T-helper 2 cell treated with Interferon-gamma antibody and Interleukin-4, amounts not matched to agents 5 μg/mL and 100 μg/mL, for 36 hours (primary cell): Measurements from ENCODE around the gene DEFB118.

ENCODE experiments used
- DNase-seq: peaks from one replicate; pipeline ENCODE4 v3.0.0; 2021; ENCODE audit warnings: low spot score
- H3K27ac Mint-ChIP-seq: one replicate; pipeline ENCODE4 v1.8.0; 2021; ENCODE audit warnings: mild to moderate bottlenecking, mixed read lengths
- H3K27me3 Mint-ChIP-seq: one replicate; pipeline ENCODE4 v1.8.0; 2021; ENCODE audit warnings: low read depth, mixed read lengths
- H3K36me3 Mint-ChIP-seq: one replicate; pipeline ENCODE4 v1.8.0; 2021; ENCODE audit warnings: low read depth, mixed read lengths
- H3K4me1 Mint-ChIP-seq: one replicate; pipeline ENCODE4 v1.8.0; 2021; ENCODE audit warnings: low read depth, mixed read lengths
- H3K4me3 Mint-ChIP-seq: one replicate; pipeline ENCODE4 v1.8.0; 2022; ENCODE audit warnings: mild to moderate bottlenecking, moderate library complexity, mixed read lengths
- H3K9me3 Mint-ChIP-seq: one replicate; pipeline ENCODE4 v1.8.0; 2021; ENCODE audit warnings: mixed read lengths

DEFB118 gene

DNA sequence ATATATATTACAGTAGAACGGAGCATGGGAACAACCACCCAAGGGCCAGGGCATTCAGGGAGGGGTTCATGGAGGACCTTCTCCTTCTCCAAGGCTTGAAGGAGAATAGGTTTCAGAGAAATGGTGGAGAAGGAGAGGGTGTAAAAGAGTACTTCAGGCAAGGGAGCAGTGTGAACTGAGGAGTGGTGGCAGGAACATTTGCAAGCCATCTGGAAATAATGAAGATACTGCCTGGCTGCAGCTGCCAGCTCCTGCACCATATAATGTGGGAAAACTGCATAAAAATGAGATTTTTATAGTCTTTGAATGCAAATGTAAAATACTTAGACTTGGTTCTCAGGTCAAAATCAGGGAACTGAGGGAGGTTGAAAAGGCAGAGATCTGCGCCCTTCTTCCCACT lies 47.3 kb downstream of the DEFB118 start:
- Mint-ChIP-seq H3K36me3 (no peaks in the 10 kb centered on the region), H3K4me3 (no peak overlapping the region), H3K4me1 (no peaks in the 10 kb centered on the region), H3K27me3 (no peaks in the 10 kb centered on the region), H3K27ac (no peak overlapping the region), H3K9me3 (no peaks in the 10 kb centered on the region)
- no peak for DNase-seq

DNA sequence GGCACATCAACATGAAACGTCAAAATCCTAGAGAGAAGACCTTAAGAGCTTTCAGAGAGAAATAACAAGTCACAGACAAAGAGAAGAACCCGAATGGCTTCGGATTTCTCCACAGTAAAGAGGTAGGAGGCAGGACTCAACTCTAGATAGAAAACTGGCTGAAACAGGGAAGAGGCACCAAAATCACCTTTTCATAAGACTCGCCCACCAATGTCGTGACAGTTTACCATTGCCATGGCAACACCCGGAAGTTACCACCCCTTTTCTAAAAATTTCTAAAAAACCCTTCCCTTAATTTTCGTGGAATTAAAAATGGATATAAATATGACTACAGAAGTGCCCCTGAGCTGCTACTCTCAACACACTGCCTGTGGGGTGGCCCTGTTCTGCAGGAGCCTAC lies 49.9 kb downstream of the DEFB118 start:
- Mint-ChIP-seq H3K4me3 (no peak overlapping the region), H3K36me3 (no peaks in the 10 kb centered on the region), H3K9me3 (no peaks in the 10 kb centered on the region), H3K27me3 (no peaks in the 10 kb centered on the region), H3K27ac (no peak overlapping the region), H3K4me1 (no peaks in the 10 kb centered on the region)
- DNase-seq, result no peak
